Neural progenitor cell (in vitro differentiated cells): Measurements from ENCODE around the gene TXNRD1. TPM values are rescaled to one million over a fixed set of nuclear protein-coding genes. Genes with fewer than 3 reads are reported as not detected.

Source experiments
- DNase-seq: peaks from one replicate; pipeline ENCODE4 v3.0.0-alpha.2; 2016; ENCODE audit warnings: low spot score
- H2AFZ ChIP-seq: fragments of 200-600 bp; sonication (generic); replicated peaks from 2 replicates; pipeline ENCODE4 v1.6.1; 2016; ENCODE audit warnings: antibody characterized with exemption
- H3F3A ChIP-seq: fragments of 200-600 bp; sonication (generic); 2 replicates; pipeline ENCODE4 v1.6.1; 2016; ENCODE audit warnings: antibody characterized with exemption, low read depth
- H3K27ac ChIP-seq: fragments of 200-600 bp; sonication (generic); 2 replicates; pipeline ENCODE4 v1.5.1; 2016; ENCODE audit warnings: mild to moderate bottlenecking
- H3K27me3 ChIP-seq: fragments of 200-600 bp; sonication (generic); 2 replicates; pipeline ENCODE4 v1.6.1; 2016; ENCODE audit warnings: mild to moderate bottlenecking, moderate library complexity
- H3K36me3 ChIP-seq: fragments of 200-600 bp; sonication (generic); 2 replicates; pipeline ENCODE4 v1.5.1; 2016
- H3K4me1 ChIP-seq: fragments of 200-600 bp; sonication (generic); 2 replicates; pipeline ENCODE4 v1.6.1; 2016; ENCODE audit warnings: mixed run types
- H3K4me2 ChIP-seq: fragments of 200-600 bp; sonication (generic); 2 replicates; pipeline ENCODE4 v1.6.1; 2016
- H3K4me3 ChIP-seq: fragments of 200-600 bp; sonication (generic); 2 replicates; pipeline ENCODE4 v1.5.1; 2016
- H3K79me2 ChIP-seq: fragments of 200-600 bp; sonication (generic); 2 replicates; pipeline ENCODE4 v1.6.1; 2016; ENCODE audit warnings: low read depth
- H3K9ac ChIP-seq: fragments of 200-600 bp; sonication (generic); 2 replicates; pipeline ENCODE4 v1.6.1; 2016
- H3K9me3 ChIP-seq: fragments of 200-600 bp; sonication (generic); 2 replicates; pipeline ENCODE4 v1.5.1; 2016; ENCODE audit warnings: low read depth
- H4K20me1 ChIP-seq: fragments of 200-600 bp; sonication (generic); 2 replicates; pipeline ENCODE4 v1.6.1; 2016; ENCODE audit warnings: low read depth
- H3K27ac Mint-ChIP-seq: 3 replicates; pipeline ENCODE4 v1.8.0; 2021; ENCODE audit warnings: mixed read lengths
- H3K27me3 Mint-ChIP-seq: 2 replicates; pipeline ENCODE4 v1.8.0; 2022; ENCODE audit warnings: low read depth, mild to moderate bottlenecking, inconsistent platforms, moderate library complexity, mixed read lengths; ENCODE audit not compliant: insufficient read depth
- H3K36me3 Mint-ChIP-seq: 3 replicates; pipeline ENCODE4 v1.8.0; 2021; ENCODE audit warnings: mixed read lengths
- H3K4me1 Mint-ChIP-seq: 3 replicates; pipeline ENCODE4 v1.8.0; 2021; ENCODE audit warnings: mixed read lengths
- H3K4me3 Mint-ChIP-seq: 3 replicates; pipeline ENCODE4 v1.8.0; 2021; ENCODE audit warnings: mild to moderate bottlenecking, moderate library complexity, mixed read lengths
- H3K9me3 Mint-ChIP-seq: 3 replicates; pipeline ENCODE4 v1.8.0; 2020; ENCODE audit warnings: mixed read lengths
- CTCF ChIP-seq: fragments of 200-600 bp; sonication (generic); IDR thresholded peaks from 2 replicates; pipeline ENCODE4 v1.5.1; 2017; ENCODE audit warnings: antibody characterized with exemption, mild to moderate bottlenecking
- EZH2 ChIP-seq: fragments of 200-600 bp; sonication (generic); IDR thresholded peaks from 2 replicates; pipeline ENCODE4 v1.6.1; 2017; ENCODE audit warnings: antibody characterized with exemption, mild to moderate bottlenecking, moderate library complexity
- EZH2phosphoT487 ChIP-seq: fragments of 200-600 bp; sonication (generic); IDR thresholded peaks from 2 replicates; pipeline ENCODE4 v1.6.1; 2017; ENCODE audit warnings: antibody characterized with exemption
- total RNA-seq: library from RNA; depleted of rRNA; stranded (reverse); fragments of >200 nt; gene quantifications from 2 replicates; pipeline ENCODE4 v1.2.3, GENCODE V29; 2015; ENCODE audit warnings: low replicate concordance

TXNRD1 gene
- total RNA-seq, 1 donor from 2014 or later: 99.8 TPM

- Histone ChIP-seq H4K20me1 (no peaks in the 10 kb centered on the region), H3K27me3 (peaks cover 12% of the 10 kb centered on the region), H3K9ac (no peak overlapping the region), H3K9me3 (no peaks in the 10 kb centered on the region), H2AFZ (no peak overlapping the region), H3K4me3 (no peak overlapping the region), H3K79me2 (no peaks in the 10 kb centered on the region), H3K4me1 (no peaks in the 10 kb centered on the region), H3K27ac (no peak overlapping the region), H3F3A (peaks cover 6% of the 10 kb centered on the region), H3K4me2 (no peak overlapping the region), H3K36me3 (no peaks in the 10 kb centered on the region)
- no peak for TF ChIP-seq EZH2
- no peak for TF ChIP-seq CTCF
- no peak for TF ChIP-seq EZH2phosphoT487
- H3K36me3 Mint-ChIP-seq: peaks cover 2% of the 10 kb centered on the region
- peaks cover 6% of the 10 kb centered on the region for H3K4me1 Mint-ChIP-seq
- H3K9me3 Mint-ChIP-seq: peaks cover 7% of the 10 kb centered on the region
- no peak for DNase-seq
- H3K4me3 Mint-ChIP-seq: no peak overlapping the region
- H3K27me3 Mint-ChIP-seq: peaks cover 5% of the 10 kb centered on the region
- no peak overlapping the region for H3K27ac Mint-ChIP-seq
Measured at GRCh38 chr12:104220931-104221330, 5.4 kb downstream of the TXNRD1 start.

GRCh38 chr12:104222976-104223375 lies 7.4 kb downstream of the TXNRD1 start:
- Histone ChIP-seq H3K27me3 (no peaks in the 10 kb centered on the region), H3F3A (no peaks in the 10 kb centered on the region), H3K9me3 (no peaks in the 10 kb centered on the region), H3K4me1 (no peaks in the 10 kb centered on the region), H3K4me2 (no peak overlapping the region), H3K79me2 (no peaks in the 10 kb centered on the region), H3K36me3 (no peaks in the 10 kb centered on the region), H4K20me1 (no peaks in the 10 kb centered on the region), H3K27ac (no peak overlapping the region), H3K4me3 (no peak overlapping the region), H2AFZ (no peak overlapping the region), H3K9ac (no peak overlapping the region)
- DNase-seq: no peak
- Mint-ChIP-seq H3K27ac (no peak overlapping the region), H3K4me3 (no peak overlapping the region), H3K36me3 (no peaks in the 10 kb centered on the region), H3K4me1 (peaks cover 3% of the 10 kb centered on the region), H3K9me3 (no peaks in the 10 kb centered on the region), H3K27me3 (peaks cover 3% of the 10 kb centered on the region)
- TF ChIP-seq EZH2: no peak
- no peak for TF ChIP-seq EZH2phosphoT487
- TF ChIP-seq CTCF: no peak

- no peak for DNase-seq
- Histone ChIP-seq H3K27ac (no peak overlapping the region), H3K9ac (no peak overlapping the region), H3K4me2 (no peak overlapping the region), H3K36me3 (no peaks in the 10 kb centered on the region), H3K4me1 (no peaks in the 10 kb centered on the region), H3F3A (no peaks in the 10 kb centered on the region), H3K9me3 (no peaks in the 10 kb centered on the region), H3K27me3 (no peaks in the 10 kb centered on the region), H3K4me3 (no peak overlapping the region), H3K79me2 (no peaks in the 10 kb centered on the region), H4K20me1 (no peaks in the 10 kb centered on the region), H2AFZ (no peak overlapping the region)
- no peak overlapping the region for H3K4me3 Mint-ChIP-seq
- peaks cover 3% of the 10 kb centered on the region for H3K4me1 Mint-ChIP-seq
- no peak for TF ChIP-seq EZH2phosphoT487
- no peak for TF ChIP-seq CTCF
- no peak for TF ChIP-seq EZH2
- H3K9me3 Mint-ChIP-seq: no peaks in the 10 kb centered on the region
- H3K27me3 Mint-ChIP-seq: peaks cover 3% of the 10 kb centered on the region
- no peak overlapping the region for H3K27ac Mint-ChIP-seq
- H3K36me3 Mint-ChIP-seq: no peaks in the 10 kb centered on the region
Measured at GRCh38 chr12:104223712-104224111, 8.1 kb downstream of the TXNRD1 start.
